GM10847 (cell line): ENCODE data around the gene SUMO4.

Source experiments
- POLR2A ChIP-seq: IDR thresholded peaks from 2 replicates; pipeline ENCODE4 v1.6.1; 2011; ENCODE audit not compliant: insufficient read length; ENCODE audit errors: extremely low read depth

The SUMO4 gene

DNA sequence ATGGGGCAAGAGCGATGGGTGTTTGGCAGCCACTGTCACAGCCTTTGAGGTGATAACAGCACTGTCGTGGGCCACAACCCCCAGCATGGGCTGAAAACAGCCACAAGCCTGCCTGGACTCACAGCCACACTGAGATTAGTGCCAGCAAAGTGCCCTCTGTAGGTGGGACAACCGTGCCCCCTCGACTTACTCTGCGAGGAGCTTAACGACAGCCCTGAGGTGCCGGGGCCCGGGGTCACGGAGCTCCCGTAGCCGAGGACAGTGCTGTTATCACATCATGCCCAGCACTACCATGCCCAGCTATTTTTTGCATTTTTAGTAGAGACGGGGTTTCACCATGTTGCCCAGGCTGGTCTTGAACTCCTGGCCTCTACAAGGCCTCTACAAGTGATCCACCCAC, 36.6 kb downstream of the SUMO4 start:
- TF ChIP-seq POLR2A: no peak

GRCh38 chr6:149437212-149437611, 37.1 kb downstream of the SUMO4 start:
- TF ChIP-seq POLR2A: no peak

DNA sequence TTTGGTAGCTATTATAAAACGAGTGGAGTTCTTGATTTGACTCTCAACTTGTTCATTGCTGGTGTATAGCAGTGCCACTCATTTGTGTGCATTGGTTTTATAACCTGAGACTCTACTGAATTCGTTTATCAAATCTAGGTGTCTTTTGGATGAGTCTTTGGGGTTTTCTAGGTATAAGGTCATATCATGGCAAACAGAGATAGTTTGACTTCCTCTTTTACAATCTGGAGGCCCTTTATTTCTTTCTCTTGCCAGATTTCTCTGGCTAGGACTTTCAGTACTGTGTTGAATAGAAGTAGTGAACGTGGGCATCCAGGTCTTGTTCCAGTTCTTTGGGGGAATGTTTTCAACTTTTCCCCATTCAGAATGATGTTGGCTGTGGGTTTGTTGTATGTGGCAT, 38.8 kb downstream of the SUMO4 start:
- TF ChIP-seq POLR2A: no peak

DNA sequence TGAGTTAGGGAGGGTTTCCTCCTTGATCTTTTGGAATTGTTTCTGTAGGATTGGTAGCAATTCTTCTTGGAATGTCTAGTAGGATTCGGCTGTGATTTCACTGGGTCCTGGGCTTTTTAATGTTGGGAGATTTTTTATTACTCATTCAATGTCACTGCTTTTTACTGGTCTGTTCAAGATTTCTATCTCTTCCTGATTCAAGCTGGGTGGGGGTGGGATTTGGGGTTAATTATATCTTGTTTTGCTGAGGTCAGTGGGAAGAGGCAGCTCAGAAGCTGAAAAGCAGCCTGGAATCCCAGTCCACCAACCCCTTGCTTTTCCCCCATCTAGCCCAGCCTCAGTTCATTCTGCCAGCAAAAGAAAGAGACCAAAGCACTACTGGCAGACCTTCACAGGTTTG, 39.6 kb downstream of the SUMO4 start:
- no peak for TF ChIP-seq POLR2A

- no peak for TF ChIP-seq POLR2A
Observed at GRCh38 chr6:149440735-149441671, 40.9 kb downstream of the SUMO4 start.

GRCh38 chr6:149441740-149442139, 41.7 kb downstream of the SUMO4 start:
- TF ChIP-seq POLR2A: no peak

DNA sequence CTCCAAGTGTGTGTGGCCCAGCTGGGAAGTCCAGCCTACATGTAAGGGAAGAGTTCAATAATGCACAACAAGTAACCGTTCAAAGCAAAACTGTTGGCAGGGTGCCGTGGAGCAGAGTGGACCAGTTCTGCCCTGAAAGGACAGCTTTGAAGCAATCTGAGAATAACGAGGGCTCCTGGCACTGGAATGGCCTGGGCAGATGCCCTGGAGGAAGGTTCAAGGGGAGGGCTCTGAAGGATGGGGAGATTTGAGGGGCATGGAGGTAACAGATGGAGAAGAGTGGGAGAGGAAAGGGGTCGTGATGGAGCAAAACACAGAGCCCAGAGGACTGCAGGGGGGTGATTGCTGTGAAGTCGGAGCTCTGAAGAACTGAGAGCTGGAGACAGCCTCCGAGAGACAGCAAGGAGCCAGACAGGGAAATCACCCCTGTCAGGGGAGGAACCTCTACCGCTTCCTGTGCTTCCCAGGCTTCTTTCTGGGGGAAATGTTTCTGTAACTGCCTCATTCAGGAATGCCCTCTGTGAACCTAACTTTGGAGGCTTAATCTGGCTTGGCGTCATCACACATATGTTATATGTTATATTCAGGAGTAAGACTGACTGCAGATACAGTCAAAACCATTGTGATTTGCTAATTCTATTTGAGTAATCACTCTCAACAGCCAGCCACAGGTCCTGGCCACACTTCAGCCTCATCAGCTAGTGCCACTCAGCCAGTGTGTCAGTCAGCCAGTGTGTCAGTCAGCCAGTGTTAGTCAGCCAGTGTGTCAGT, 43.5 kb downstream of the SUMO4 start:
- no peak for TF ChIP-seq POLR2A

GRCh38 chr6:149445095-149445466, 45.0 kb downstream of the SUMO4 start:
- TF ChIP-seq POLR2A: no peak

DNA sequence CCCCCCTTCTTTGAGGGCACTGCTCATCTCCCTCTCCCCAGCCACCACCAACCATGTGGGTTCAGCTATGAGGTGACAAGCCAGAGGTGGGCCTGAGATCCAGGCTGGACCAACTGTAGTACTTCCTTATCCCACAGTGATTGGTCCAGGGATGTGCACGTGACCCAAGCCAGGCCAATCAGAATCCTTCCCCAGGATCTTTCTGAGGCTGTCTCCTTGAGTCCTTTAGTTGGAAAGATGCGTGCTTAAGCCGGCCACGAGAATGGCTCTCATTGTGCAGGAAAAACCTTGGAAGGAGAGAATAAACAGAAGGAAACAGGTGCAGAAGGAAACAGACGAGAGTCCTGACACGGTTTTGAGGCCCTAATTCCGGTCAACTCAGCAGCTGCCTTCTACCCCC, 45.5 kb downstream of the SUMO4 start:
- no peak for TF ChIP-seq POLR2A

GRCh38 chr6:149446791-149447376, 46.8 kb downstream of the SUMO4 start:
- no peak for TF ChIP-seq POLR2A

GRCh38 chr6:149448821-149449453, 48.9 kb downstream of the SUMO4 start:
- no peak for TF ChIP-seq POLR2A

DNA sequence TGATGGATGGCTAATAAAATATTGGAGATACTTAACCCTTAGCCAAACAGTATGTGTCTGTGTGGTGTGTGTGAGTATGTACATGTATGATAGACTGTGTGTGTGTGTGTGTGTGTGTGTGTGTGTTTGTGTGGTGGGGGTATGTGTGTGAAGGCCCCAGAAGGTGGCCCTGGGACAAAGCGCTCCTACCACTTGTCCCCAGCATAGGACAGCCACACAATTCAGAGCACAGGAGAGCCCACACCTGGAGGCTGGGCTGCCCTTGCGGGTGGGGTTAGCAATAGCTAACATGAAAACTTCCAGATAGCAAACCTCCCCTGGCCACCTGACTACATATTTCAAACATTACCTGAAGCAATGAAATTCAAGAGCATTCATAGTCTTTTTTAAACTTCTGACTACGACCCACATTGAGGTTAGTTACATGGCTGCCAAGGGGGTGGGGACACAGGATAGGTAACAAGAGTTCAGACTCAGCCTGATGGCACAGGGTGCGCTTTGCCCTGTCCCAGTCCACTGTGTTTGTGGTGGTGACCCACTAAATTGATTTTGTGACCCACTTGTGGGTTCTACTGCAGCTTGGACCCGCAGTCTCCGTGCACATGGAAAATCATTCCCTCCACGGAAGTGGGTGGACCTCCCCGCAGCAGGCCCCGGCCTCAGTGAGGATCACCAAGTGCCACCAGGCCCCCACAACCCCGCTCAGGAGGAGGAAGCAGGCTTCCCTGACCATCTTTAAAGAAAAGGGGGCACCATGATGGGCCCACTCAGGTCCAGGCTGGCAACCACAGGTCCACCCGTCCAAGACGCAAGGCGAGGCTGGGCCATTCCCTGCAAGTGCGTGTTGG, 50.0 kb downstream of the SUMO4 start:
- TF ChIP-seq POLR2A: no peak
